Measurements from ENCODE around the gene LRSAM1. TPM values are rescaled to one million over a fixed set of nuclear protein-coding genes. Genes with fewer than 3 reads are reported as not detected.

LRSAM1 gene
- total and polyA plus RNA-seq, 2 of the 8 experiments (the other 6 are each of a cell fraction or from before 2014, with no cell fraction given), result 9.7 to 18.3 TPM

DNA sequence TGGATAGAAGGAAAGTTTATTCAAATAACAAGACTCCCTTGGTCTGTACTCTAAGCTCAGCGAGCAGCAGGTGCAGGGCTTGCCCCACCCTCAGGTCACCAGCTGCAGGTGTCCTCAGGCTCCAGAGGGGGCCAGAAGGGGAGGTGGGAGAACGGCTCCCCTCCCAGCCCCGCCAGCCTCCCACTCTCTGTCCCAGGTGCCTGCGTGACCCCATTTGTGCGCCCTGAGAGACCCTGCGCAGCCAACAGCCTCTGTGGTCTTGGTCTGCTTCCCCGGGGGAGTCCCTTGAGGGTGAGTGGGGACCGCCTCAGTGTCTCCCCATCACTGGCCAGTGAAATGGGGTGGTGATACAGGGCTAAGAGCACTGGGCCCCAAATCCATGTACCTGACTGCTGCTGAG lies 98.4 kb downstream of the LRSAM1 start:
- POLR2A ChIA-PET (ENCODE audit: partially characterized antibody), result no interaction called here
- peaks cover 0 to 19% of the 10 kb centered on the region in 2 experiments; a peak in 2 of 4 replicates for H3K79me2 ChIP-seq (ENCODE audit: control insufficient read depth in 1 of 2, insufficient read depth in 2 of 2, low read length in 2 of 2)
- H3K36me3 ChIP-seq (ENCODE audit: control insufficient read depth in 2 of 4, insufficient read depth in 4 of 4, low read length in 3 of 4), result no peaks in the 10 kb centered on the region
- no peak overlapping the region for H2BK15ac ChIP-seq (ENCODE audit: low read length)
- no peak overlapping the region for H2BK5ac ChIP-seq (ENCODE audit: low read depth, low read length)
- no peak overlapping the region for H2AFZ ChIP-seq (ENCODE audit: low read length)
- FAIRE-seq, result no peak
- H3K4me2 ChIP-seq (ENCODE audit: insufficient read depth in 1 of 2, low read depth in 2 of 2, low read length in 2 of 2), result no peak overlapping the region
- no peak overlapping the region for H3K27ac ChIP-seq (ENCODE audit: low read depth, low read length)
- H3K27me3 ChIP-seq (replicated peaks in 1 of 4; ENCODE audit: control insufficient read depth in 3 of 4, extremely low read depth in 1 of 4, insufficient read depth in 3 of 4, low read length in 3 of 4), result no peaks in the 10 kb centered on the region
- H3K23me2 ChIP-seq (ENCODE audit: low read depth, low read length), result no peaks in the 10 kb centered on the region
- 92% methylated on average over 8 of the region's 8 CpGs; no CpG with 5 or more reads in 1 of the 2 experiments for WGBS, 2 experiments (ENCODE audit: extremely low coverage in 1 of 2, insufficient coverage in 1 of 2, insufficient read length in 1 of 2, insufficient replicate concordance in 2 of 2, low coverage in 1 of 2, low lambda C conversion rate in 2 of 2, missing lambda C conversion rate in 1 of 2)
- H3K9me3 ChIP-seq (ENCODE audit: insufficient read depth in 2 of 2, low read depth in 1 of 2, low read length in 1 of 2), result no peaks in the 10 kb centered on the region
- CTCF ChIA-PET (ENCODE audit: partially characterized antibody), result interaction anchor here (0.6 to 3.1 kb wide), 3 partner anchors 46 to 530 kb away, joined by 3 to 13 read pairs (median 6); no protein-coding TSS in a partner anchor
- H4K5ac ChIP-seq (ENCODE audit: insufficient read length, low read depth, low read length), result no peak overlapping the region
- H3K4me1 ChIP-seq (replicated peaks in 1 of 4; ENCODE audit: control insufficient read depth in 3 of 4, insufficient read depth in 4 of 4, low read length in 3 of 4), result peaks cover 0 to 18% (median 6%) of the 10 kb centered on the region in 4 experiments; a peak in 5 of 7 replicates
- no peak overlapping the region for H2BK12ac ChIP-seq (ENCODE audit: low read depth, low read length)
- no peak for DNase-seq (ENCODE audit: low read depth in 1 of 2, low spot score in 2 of 2)
- no peak overlapping the region for H3K4ac ChIP-seq (replicated peaks; ENCODE audit: insufficient read length, low read depth, low read length)
- no peak overlapping the region for H2BK120ac ChIP-seq (replicated peaks; ENCODE audit: low read depth, low read length)
- H2AK5ac ChIP-seq (ENCODE audit: low read depth, low read length), result no peak overlapping the region
- H3K56ac ChIP-seq (replicated peaks; ENCODE audit: insufficient read length, low read depth, low read length), result no peak overlapping the region
- H3K14ac ChIP-seq (ENCODE audit: insufficient read length), result no peak overlapping the region
- H3K4me3 ChIP-seq (ENCODE audit: extremely low read depth in 1 of 4, insufficient read depth in 2 of 4, low read depth in 3 of 4, low read length in 4 of 4), result no peak overlapping the region
- no peak overlapping the region for H3K23ac ChIP-seq (ENCODE audit: insufficient read length)
- H3K9ac ChIP-seq (replicated peaks in 1 of 4; ENCODE audit: extremely low read depth in 1 of 4, low read depth in 3 of 4, low read length in 3 of 4), result no peak overlapping the region
- peaks cover 25% of the 10 kb centered on the region for H3K79me1 ChIP-seq (ENCODE audit: low read depth, low read length)
- no peak overlapping the region for H2BK20ac ChIP-seq (ENCODE audit: low read length)
- H4K20me1 ChIP-seq (replicated peaks in 1 of 2; ENCODE audit: control insufficient read depth in 1 of 2, insufficient read depth in 2 of 2, low read length in 2 of 2), result peaks cover 0 to 26% of the 10 kb centered on the region in 2 experiments
- H4K91ac ChIP-seq (replicated peaks; ENCODE audit: insufficient read length, low read length), result no peak overlapping the region
- H4K8ac ChIP-seq (ENCODE audit: extremely low read depth, insufficient read depth, low read length), result no peak overlapping the region
- H3K18ac ChIP-seq (ENCODE audit: extremely low read depth, low read length), result no peak overlapping the region
- TF ChIP-seq RFX5 (IDR thresholded peaks at IDR 0.05; ENCODE audit: borderline replicate concordance, low read depth, low read length) (no peak), CREB1 (IDR thresholded peaks at IDR 0.05) (no peak), CBX5 (IDR thresholded peaks at IDR 0.05; ENCODE audit: low read depth, low read length) (no peak), RBBP5 (IDR thresholded peaks at IDR 0.05; ENCODE audit: borderline replicate concordance, low read depth, low read length) (no peak), SP4 (IDR thresholded peaks at IDR 0.05; ENCODE audit: low read length) (no peak), BACH1 (IDR thresholded peaks at IDR 0.05; ENCODE audit: low read length) (no peak), GTF2F1 (IDR thresholded peaks at IDR 0.05; ENCODE audit: borderline replicate concordance, low read depth, low read length) (no peak), CEBPB (IDR thresholded peaks at IDR 0.05; ENCODE audit: low read depth, low read length) (no peak), SAP30 (IDR thresholded peaks at IDR 0.05; ENCODE audit: insufficient read depth, insufficient replicate concordance, low read length) (no peak), FOSL1 (IDR thresholded peaks at IDR 0.05; ENCODE audit: insufficient read depth, low read depth, low read length) (no peak), SIX5 (IDR thresholded peaks at IDR 0.05; ENCODE audit: low read depth, low read length) (no peak), EZH2 (IDR thresholded peaks at IDR 0.05; ENCODE audit: low read depth, low read length, severe bottlenecking) (no peak), SUZ12 (IDR thresholded peaks at IDR 0.05; ENCODE audit: low read length) (no peak), EP300 (IDR thresholded peaks at IDR 0.05; ENCODE audit: borderline replicate concordance in 1 of 2, low read depth in 2 of 2, low read length in 2 of 2) (no peak)
- TF ChIP-seq, protein P1, sequence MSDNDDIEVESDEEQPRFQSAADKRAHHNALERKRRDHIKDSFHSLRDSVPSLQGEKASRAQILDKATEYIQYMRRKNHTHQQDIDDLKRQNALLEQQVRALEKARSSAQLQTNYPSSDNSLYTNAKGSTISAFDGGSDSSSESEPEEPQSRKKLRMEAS (IDR thresholded peaks at IDR 0.05), result no peak

Measured in H1 (cell line).